Measurements from ENCODE around the gene SERTAD2. TPM values are rescaled to one million over a fixed set of nuclear protein-coding genes. Genes with fewer than 3 reads are reported as not detected.

SERTAD2 gene
- polyA plus RNA-seq, 3 donors: 22.5 to 23.9 (median 23.5) TPM

DNA sequence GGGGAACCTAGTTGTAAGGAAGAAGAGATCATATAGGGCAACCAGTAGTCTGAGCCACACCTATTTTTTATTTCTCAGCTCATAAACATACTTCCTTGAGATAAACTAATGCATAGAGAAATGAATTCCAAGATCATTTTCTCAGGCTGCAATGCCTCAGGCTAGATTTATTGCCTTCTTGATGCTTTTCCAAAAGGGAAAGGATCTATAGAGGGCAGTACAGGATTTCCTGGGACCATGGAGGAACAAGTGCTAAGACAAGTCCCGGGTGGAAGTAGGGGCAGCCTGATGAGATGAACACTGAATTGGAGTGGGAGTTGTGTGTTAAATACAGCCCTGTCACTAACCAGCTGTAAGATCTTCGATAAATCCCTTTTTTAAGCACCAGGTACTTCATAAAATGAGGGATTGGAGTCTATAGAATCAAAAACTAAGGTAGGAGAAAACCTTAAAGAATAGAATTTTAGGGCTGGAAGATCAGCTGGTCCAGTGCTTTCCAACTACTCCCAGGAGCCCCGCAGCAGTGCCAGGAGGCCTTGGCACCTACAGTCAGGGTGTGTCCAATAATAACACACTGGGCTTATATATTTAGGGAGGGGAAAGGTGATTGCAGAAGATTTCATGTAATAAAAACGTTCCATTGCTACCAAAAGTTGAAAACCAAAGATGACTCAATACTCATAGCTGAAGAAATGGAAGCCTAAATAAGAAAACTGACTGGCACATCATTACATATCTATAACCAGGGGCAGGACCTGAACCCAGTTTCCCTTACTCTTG is 58.1 kb downstream of the SERTAD2 start:
- no peak for DNase-seq

DNA sequence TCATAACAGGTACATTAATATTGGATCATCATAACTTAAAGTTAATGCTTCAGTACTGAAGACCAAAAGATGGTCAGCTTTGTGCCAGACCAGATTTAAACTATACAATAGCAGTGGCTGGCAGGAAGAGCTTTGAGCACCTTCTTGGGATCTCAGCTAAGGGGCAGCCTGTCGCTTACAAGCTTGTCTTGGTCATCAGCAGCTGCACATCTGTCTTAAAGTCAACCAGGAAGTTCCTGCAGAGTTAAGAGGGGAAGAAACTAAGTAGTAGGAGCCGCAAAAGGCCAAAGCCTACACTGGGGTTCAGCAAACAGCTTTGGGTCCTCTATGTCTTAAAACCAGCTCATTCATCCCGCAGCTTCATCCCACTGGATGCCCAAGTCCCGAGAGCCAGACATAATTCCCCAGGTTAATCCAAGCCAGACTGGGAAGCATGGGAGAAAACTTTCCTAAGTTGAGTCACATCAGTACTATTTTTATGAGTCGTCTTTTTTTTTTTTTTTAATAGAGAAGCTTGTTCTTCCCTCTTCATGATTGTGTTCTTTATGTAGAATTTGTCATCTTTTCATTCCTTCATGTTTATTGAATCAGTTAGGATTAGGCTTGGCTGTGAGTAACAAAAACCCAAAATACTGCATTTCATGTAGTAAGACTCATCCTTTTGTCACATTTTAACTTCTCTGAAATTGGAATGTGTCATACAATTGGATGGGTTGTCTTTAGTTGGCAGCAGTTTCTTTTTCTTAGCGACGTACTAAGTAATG is 59.3 kb downstream of the SERTAD2 start:
- DNase-seq: no peak

DNA sequence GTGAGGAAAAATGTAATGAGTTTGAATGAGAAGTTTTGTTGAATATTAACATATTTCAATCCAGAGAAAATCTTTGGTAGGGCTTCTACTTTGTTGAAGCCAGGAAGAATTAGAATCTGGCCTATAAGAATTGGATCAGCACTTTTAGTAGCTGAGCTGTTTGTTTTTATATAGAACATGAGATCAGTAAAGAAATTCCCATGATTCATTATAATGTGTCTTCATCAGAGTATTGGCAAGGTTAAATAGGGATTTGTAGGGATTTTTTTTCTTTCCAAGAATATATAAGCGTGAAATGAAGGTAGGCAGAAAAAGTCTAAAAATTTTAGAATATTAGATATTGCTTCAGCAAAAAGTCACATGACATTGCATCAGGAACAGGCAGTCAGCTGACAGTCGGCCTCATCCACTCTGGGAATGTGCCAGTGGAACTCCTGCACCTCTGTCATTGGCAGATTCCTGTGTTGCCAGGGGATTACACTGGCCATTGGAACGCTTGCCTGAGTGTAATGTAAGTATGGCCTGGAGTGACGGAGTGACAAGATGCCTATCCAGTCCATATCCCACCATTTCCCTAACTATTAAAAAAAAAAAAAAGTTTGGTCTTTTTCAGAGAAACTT is 60.6 kb downstream of the SERTAD2 start:
- DNase-seq: no peak

DNA sequence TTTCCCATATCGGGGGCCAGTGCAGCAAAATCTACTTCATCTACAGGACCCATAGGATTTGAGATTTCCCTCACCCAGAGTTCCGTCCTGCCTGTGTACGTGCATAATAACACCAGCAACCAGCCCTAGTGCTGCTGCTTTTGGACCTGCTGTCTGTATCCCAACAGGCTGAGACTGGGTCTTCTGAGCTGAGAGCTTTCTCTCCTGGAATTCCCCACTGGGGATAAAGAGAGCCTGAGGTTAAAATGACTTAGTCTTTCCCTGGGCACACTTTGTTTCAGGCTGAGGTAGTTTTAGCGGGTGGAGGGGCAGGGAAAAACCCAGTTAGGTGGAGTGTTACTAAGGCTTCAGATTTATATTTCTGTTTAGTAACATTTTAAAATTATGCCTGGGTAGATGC is 62.5 kb downstream of the SERTAD2 start:
- DNase-seq: no peak

DNA sequence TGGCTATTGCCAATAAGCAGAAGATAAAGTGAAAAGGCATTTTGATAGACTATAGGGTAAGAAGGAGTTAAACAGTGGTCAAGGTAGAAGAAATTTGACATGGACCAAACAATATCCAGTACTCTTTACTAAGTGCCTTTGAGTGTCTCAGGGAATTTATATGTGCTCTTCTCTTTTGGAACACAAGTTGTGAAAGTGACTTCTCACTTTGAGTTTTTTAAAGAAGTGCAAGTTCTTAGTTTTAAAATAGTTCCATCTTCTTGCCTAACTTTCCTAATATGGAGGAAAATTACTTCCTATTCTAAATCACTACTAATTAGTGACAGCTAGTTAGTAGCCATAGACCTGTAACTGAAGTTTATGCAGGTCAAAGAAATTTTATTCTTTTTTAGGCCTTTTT is 66.2 kb downstream of the SERTAD2 start:
- no peak for DNase-seq

DNA sequence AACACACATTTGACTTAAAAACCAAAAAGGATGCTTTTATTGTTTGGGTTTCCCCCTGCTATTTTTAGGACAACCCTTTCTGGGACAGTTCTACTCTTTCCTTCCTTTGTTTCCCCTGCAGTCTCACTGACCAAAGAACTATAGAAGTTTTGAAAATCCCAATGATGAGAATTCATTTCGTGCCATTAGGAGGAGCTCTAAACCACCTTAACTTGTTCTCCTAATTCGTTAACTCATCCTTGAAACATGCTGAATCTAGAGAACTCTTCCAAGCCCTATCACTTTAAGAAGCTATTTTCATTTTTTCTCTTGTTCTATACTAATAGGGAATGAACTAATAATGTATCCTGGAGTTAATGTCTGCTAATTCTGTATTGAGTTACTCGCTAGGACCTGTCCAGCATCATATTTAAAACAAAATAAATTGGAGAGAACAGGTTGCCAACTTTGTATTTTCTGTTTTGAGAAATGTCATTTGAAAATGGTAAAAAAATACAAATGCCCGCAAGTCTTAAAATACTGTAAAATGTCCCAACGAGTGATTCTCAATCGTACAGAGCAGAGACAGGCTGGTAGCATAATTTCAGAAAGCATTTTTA is 66.7 kb downstream of the SERTAD2 start:
- no peak for DNase-seq

DNA sequence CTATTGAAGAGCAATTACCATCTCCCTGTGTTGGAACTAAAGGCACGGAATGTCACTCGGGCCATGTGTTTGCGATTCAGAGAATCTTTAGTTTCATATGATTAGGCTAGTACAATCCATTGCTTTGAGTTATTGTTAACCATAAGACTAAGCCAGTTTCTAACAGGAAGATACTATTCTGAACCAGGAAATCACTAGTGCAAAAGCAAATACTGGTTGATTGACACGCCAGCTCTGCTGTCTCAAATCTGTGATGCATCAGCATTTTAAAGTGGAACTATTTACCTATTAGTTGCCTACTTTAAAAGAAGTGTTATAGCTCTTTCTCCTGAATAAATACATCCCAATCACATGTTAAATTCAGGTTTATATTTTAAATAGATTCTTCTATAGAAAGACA is 67.7 kb downstream of the SERTAD2 start:
- no peak for DNase-seq

DNA sequence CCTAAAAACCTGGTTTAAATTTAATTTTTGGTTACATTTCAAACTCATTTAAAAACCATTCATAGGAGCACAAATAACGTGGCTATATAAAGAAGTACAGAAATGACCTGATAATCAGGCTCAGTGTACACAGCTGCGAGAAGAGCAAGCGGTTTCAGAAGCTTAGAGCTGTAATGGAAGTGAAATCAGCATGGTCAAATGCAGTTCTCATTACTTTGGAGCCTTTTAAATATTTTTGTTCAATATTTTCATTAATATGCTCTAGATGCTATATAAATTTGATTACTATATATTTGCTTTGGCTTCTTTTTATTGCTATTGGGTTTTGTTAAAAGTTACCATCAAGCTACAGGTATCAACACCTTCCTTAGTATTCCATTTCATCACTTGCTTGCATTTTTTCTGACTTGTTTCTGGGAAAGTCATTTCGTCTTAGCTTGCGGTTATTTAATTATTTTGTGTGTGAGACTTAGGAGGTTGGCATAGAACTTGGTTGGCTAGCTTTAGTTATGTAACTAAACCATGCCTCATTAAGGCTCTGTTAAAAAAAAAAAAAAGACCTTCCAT is 70.9 kb downstream of the SERTAD2 start:
- no peak for DNase-seq

DNA sequence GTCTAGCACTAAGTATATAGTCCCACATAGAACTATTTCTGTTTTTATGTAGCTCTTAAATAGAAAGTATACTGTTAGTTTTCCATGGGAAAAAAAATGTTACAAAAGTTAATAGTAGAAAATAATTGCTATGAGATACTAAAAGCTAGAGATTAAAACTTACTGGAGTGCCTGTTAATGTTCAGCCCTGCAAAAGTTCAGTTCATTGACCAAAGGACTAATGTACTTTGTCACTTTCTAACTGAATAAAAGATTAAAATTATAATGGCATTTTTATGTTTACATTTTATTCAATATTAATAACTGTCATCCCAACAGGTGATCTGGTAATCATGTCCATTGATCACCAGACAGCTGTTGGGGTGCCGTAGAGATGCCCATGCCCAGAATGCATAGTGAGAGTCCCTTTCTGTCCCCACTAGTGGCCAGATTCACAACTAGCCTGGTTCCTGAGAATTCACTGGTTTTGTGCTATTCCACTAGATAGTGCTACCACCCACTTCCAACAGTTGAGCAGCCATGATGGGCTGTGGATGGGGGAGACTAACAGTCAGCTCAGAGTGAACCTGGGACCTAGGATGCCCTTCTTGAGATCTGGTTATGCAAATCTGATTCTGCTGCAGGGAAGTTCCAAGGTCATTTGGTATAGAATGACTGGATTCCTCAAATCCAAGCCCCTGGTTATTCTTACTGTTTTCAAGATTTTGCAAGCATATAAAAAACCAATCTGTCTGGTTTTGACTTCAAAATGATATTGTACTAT is 71.8 kb downstream of the SERTAD2 start:
- no peak for DNase-seq

Other genes with a start within 250 kb of the SERTAD2 start
- gene LGALSL, start 199.8 kb downstream of the SERTAD2 start, polyA plus RNA-seq (ENCODE audit: insufficient read length in 3 of 3): 10 to 100 TPM; 32.5 to 35.7 (median 34.6) TPM
- gene AFTPH, start 129.6 kb downstream of the SERTAD2 start, polyA plus RNA-seq (ENCODE audit: insufficient read length in 3 of 3): 10 to 100 TPM; 61.6 to 83.2 (median 62.6) TPM